Measurements from ENCODE around the gene MAP2K7.

MAP2K7 gene

DNA sequence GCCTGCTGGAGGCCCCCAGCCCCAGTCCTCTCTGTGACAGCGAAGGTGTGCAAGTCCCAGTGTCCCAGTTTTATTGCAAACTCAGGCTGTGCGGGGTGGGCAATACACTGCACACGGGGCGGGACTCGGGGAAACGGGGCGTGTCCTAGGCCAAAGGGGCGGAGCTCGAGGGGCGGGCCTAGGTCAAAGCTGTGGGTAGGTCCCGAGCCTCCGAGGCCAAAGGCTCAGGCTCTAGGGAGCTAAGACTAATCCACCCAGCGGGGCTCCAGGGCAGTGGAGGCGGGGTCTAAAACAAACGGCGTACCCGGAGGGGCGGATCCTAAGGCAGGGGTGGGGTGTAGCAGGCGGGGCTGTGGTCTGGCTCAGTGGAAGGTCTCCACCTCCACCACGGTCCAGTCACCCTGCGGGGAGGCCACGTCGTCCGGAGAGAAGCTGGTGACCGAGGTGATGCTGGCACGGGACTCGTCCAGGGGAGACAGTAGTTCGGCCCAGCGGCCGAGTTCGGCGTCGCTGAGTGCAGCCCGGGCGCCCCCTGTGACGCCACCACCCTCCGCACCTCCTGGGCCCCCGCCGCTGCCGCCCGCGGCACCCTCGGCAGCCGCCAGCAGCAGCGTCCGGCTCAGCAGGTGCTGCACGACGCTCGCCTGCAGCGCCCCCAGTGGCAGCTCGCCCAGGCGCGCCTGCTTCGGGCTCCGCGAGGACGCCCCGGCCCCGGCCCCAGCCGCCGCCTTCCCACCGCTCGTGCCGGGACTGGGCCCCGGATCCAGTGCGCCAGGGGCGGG is 34.8 kb upstream of the MAP2K7 start:
- Histone ChIP-seq H3K27me3 (replicated peaks; ENCODE audit: control insufficient read depth, insufficient read depth, low read length) (peaks cover 18% of the 10 kb centered on the region), H3K4me1 (ENCODE audit: control insufficient read depth, insufficient read depth, low read length) (peaks cover 15% of the 10 kb centered on the region), H3K4me3 (ENCODE audit: low read length) (peak overlapping the region; percentile 54), H3K36me3 (ENCODE audit: control insufficient read depth, insufficient read depth, low read length, severe bottlenecking) (no peaks in the 10 kb centered on the region), H3K9me3 (ENCODE audit: control insufficient read depth, low read length) (no peaks in the 10 kb centered on the region), H3K9ac (ENCODE audit: low read length) (no peak overlapping the region)
- DNase-seq (ENCODE audit: low read depth): peak; percentile 80

DNA sequence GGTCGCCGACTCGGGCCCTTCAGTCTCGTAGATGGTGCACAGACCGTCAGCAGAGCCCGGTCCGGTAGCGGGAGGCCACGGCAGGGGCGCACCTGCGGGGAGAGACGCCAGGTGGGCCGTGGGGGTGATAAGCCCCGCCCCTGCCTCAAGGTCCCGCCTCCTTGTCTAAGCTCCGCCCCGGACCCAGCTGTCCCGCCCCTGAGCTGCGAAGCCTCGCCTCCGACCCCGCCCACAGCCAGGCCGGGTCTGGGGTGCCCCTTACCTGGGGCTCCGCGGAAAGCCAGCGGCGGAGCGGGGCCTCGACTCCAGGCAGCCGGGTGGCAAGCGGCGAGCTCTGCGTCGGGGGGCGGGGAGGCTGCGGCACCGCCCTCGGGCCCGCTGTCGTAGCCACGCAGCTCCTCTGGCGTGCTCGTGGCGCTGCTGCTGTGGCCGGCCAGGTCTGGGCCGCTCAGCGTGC is 34.2 kb upstream of the MAP2K7 start:
- Histone ChIP-seq H3K27me3 (replicated peaks; ENCODE audit: control insufficient read depth, insufficient read depth, low read length) (peaks cover 18% of the 10 kb centered on the region), H3K4me1 (ENCODE audit: control insufficient read depth, insufficient read depth, low read length) (peaks cover 15% of the 10 kb centered on the region), H3K36me3 (ENCODE audit: control insufficient read depth, insufficient read depth, low read length, severe bottlenecking) (no peaks in the 10 kb centered on the region), H3K9me3 (ENCODE audit: control insufficient read depth, low read length) (no peaks in the 10 kb centered on the region), H3K4me3 (ENCODE audit: low read length) (peak overlapping the region; percentile 54), H3K9ac (ENCODE audit: low read length) (no peak overlapping the region)
- DNase-seq (ENCODE audit: low read depth): peak; percentile 65

DNA sequence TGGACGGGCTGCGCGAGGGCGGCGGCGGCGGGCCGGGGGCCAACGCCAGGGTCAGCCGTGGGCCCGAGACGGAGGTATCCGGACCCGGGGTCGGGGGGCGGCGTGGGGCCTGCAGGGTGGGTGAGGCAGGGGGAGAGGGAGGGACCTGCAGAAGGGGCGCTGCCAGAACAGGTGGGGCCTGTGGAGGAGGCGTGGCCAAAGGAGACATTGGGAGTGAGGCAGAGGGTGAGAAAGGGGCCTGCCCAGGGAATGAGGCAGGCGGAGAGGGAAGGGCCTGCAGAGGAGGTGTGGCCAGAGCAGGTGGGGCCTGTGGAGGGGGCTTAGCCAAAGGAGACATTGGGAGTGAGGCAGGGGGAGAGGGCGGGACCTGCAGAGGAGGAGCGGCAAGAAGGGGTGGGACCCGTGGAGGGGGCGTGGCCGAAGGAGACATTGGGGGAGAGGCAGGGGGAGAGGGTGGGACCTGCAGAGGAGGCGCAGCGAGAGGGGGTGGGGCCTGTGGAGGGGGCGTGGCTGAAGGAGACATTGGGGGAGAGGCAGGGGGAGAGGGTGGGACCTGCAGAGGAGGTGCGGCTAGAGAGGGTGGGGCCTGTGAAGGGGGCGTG is 33.7 kb upstream of the MAP2K7 start:
- Histone ChIP-seq H3K36me3 (ENCODE audit: control insufficient read depth, insufficient read depth, low read length, severe bottlenecking) (no peaks in the 10 kb centered on the region), H3K9me3 (ENCODE audit: control insufficient read depth, low read length) (no peaks in the 10 kb centered on the region), H3K27me3 (replicated peaks; ENCODE audit: control insufficient read depth, insufficient read depth, low read length) (peaks cover 24% of the 10 kb centered on the region), H3K4me3 (ENCODE audit: low read length) (peak overlapping the region; percentile 54), H3K4me1 (ENCODE audit: control insufficient read depth, insufficient read depth, low read length) (peaks cover 15% of the 10 kb centered on the region), H3K9ac (ENCODE audit: low read length) (no peak overlapping the region)
- no peak for DNase-seq (ENCODE audit: low read depth)

DNA sequence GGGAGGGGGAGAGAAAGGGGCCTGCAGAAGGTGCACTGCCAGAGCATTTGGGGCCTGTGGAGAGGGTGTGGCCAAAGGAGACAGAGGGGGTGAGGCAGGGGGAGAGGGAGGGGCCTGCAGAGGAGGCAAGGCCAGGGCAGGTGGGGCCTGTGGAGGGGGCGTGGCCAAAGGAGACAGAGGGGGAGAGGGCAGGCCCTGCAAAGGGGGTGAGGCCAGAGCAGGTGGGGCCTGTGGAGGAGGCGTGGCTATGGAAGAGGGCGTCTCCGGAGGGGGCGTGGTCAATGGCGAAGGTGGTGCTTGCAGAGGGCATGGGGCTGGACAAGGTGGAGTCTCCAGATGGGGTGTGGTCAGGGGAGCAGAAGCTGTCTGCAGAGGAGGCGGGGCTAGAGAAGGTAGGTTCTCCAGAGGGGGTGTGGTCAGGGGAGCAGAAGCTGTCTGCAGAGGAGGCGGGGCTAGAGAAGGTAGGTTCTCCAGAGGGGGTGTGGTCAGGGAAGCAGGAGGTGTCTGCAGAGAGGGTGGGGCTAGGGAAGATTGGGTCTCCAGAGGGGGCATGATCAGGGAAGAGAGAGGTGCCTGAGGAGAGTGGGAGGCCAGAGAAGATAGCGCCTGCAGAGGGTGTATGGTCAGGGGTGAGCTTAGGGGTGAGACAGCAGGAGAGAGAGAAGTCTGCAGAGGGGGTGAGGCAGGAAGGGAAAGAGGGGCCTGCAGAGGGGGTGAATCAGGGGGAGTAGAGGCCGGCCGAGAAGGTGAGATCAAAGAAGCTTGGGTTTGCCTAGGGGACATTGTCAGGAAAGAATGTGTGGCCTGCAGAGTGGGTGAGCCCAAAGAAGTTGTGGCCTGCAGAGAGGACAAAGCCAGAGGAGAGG is 32.9 kb upstream of the MAP2K7 start:
- Histone ChIP-seq H3K9ac (ENCODE audit: low read length) (no peak overlapping the region), H3K9me3 (ENCODE audit: control insufficient read depth, low read length) (no peaks in the 10 kb centered on the region), H3K36me3 (ENCODE audit: control insufficient read depth, insufficient read depth, low read length, severe bottlenecking) (no peaks in the 10 kb centered on the region), H3K27me3 (replicated peaks; ENCODE audit: control insufficient read depth, insufficient read depth, low read length) (peaks cover 24% of the 10 kb centered on the region), H3K4me3 (ENCODE audit: low read length) (no peak overlapping the region), H3K4me1 (ENCODE audit: control insufficient read depth, insufficient read depth, low read length) (peaks cover 13% of the 10 kb centered on the region)
- no peak for DNase-seq (ENCODE audit: low read depth)

DNA sequence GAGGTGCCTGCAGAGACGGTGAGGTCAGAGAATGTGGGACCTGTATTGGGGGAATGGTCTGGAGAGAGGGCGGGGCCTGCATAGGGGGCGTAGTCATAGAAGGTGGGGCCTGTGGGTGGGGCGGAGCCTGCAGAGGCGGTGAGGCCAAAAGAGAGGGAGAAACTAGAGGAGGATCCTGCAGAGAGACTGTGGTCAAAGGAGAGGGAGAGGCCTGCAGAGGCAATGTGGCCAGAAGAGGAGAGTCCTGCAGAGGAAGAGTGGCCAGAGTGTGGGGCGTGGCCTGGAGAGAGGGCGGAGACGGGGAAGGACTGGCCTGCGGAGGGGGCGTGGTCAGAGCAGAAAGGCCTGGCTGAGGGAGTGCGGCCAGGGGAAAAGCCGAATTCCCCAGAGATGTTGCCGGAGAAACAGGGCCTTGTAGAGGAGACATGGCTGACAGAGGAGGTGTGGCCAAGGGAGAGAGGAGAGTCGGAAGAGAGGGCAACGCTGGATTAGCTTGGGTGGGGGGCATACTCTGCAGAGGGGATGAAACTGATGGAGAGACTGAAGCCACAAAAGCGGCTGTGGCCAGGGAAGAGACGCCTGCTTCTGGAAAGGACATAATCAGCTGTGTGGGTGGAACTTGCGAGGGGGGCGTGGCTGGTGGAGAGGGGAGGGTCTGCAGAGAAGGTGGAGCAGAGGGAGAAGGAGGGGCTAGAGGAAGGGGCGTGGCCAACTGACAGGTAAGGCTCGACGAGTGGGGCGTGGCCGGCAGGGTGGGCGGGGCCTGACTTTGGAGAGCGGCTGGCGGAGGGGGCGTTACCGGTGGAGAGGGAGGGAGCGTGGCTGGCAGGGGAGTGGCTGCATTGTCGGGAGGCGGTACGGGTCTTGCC is 32.0 kb upstream of the MAP2K7 start:
- Histone ChIP-seq H3K36me3 (ENCODE audit: control insufficient read depth, insufficient read depth, low read length, severe bottlenecking) (no peaks in the 10 kb centered on the region), H3K27me3 (replicated peaks; ENCODE audit: control insufficient read depth, insufficient read depth, low read length) (peaks cover 24% of the 10 kb centered on the region), H3K4me3 (ENCODE audit: low read length) (peak overlapping the region; percentile 57), H3K9me3 (ENCODE audit: control insufficient read depth, low read length) (no peaks in the 10 kb centered on the region), H3K4me1 (ENCODE audit: control insufficient read depth, insufficient read depth, low read length) (peaks cover 13% of the 10 kb centered on the region), H3K9ac (ENCODE audit: low read length) (no peak overlapping the region)
- peak; percentile 93 for DNase-seq (ENCODE audit: low read depth)

DNA sequence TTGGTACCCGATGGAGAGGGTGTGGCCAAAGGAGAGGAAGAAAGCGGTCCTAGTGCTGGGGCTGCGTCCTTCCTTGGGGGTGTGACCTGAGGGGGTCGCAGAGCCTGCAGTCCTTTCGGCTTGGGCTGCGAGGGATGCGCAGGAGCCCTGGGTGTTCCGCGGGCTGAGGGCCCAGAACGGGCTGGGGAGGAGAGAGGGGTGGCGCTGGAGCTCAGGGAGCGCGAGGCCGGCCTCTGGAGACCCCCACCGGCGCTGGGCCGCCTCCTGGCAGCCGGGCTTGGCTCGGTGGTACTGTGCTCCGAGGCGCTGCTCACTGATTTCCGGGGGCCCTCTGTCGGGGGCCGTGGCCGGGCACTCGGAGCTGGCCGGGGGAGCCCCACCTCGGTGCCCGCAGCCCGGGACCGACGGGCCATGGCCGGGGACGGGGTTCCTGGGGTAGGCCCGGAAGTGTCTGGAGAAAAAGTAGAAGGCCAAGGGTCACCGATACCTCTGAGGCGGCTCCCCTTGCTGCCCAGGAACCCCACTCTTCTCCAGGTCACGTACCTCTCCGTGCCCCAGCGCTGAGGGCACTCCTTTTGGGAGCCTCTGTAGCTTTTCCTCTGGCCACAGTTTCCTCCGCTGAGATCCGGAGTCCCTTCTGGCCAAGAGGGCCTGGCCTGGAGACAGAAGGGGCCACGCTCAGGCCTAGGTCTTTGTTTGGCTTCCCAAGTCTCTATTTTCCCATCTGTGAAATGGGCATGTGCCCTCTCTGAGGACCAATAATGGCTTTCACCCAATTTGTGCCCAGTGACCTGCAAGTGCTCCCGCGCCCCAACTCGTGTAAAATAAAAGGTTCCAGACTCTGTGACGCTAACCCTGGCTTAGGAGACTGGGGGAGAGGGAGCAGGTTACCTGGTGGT is 31.1 kb upstream of the MAP2K7 start:
- H3K36me3 ChIP-seq (ENCODE audit: control insufficient read depth, insufficient read depth, low read length, severe bottlenecking): no peaks in the 10 kb centered on the region
- no peak for DNase-seq (ENCODE audit: low read depth)
- H3K9me3 ChIP-seq (ENCODE audit: control insufficient read depth, low read length): no peaks in the 10 kb centered on the region
- H3K9ac ChIP-seq (ENCODE audit: low read length): no peak overlapping the region
- H3K27me3 ChIP-seq (replicated peaks; ENCODE audit: control insufficient read depth, insufficient read depth, low read length): peaks cover 21% of the 10 kb centered on the region
- H3K4me1 ChIP-seq (ENCODE audit: control insufficient read depth, insufficient read depth, low read length): peaks cover 13% of the 10 kb centered on the region
- no peak overlapping the region for H3K4me3 ChIP-seq (ENCODE audit: low read length)

DNA sequence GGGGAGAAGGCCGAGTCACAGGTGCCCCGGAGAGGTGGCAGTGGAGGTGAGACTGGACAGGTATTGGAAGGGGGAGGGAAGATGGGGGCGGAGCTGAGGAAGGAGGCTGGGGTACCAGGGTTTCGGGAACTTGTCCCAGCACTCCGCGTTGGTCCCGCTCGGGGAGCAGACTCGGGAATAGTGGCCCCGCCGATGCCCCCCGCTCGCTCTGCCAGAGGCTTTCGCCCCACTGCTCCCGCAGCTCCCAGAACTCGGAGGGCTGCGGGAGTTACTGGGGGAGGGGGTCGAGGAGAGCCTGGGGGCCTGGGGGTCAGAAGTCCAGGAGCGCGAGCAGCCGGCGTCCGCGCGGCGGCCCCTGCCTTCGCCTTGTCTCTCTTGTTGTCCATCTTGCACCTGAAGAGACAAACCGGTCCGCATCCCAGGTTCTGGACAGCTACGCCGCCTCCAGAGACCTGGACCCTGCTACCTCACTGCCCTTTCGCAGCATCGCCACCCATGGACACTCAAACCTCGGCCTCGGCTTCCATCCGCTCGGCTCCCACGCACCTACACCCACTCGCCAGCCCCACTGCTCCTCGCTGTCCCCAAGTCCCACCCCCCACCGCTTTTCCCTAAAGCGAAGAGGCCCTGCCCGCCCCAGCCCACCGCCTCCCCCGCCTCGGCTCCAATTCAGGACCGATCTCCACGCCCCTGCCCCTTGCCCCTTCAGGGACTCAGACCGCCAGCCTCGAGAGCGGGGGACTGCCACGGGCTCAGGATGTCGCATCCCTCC is 30.2 kb upstream of the MAP2K7 start:
- Histone ChIP-seq H3K27me3 (replicated peaks; ENCODE audit: control insufficient read depth, insufficient read depth, low read length) (peaks cover 21% of the 10 kb centered on the region), H3K36me3 (ENCODE audit: control insufficient read depth, insufficient read depth, low read length, severe bottlenecking) (no peaks in the 10 kb centered on the region), H3K9ac (ENCODE audit: low read length) (no peak overlapping the region), H3K4me1 (ENCODE audit: control insufficient read depth, insufficient read depth, low read length) (peaks cover 10% of the 10 kb centered on the region), H3K9me3 (ENCODE audit: control insufficient read depth, low read length) (no peaks in the 10 kb centered on the region), H3K4me3 (ENCODE audit: low read length) (no peak overlapping the region)
- DNase-seq (ENCODE audit: low read depth): no peak

DNA sequence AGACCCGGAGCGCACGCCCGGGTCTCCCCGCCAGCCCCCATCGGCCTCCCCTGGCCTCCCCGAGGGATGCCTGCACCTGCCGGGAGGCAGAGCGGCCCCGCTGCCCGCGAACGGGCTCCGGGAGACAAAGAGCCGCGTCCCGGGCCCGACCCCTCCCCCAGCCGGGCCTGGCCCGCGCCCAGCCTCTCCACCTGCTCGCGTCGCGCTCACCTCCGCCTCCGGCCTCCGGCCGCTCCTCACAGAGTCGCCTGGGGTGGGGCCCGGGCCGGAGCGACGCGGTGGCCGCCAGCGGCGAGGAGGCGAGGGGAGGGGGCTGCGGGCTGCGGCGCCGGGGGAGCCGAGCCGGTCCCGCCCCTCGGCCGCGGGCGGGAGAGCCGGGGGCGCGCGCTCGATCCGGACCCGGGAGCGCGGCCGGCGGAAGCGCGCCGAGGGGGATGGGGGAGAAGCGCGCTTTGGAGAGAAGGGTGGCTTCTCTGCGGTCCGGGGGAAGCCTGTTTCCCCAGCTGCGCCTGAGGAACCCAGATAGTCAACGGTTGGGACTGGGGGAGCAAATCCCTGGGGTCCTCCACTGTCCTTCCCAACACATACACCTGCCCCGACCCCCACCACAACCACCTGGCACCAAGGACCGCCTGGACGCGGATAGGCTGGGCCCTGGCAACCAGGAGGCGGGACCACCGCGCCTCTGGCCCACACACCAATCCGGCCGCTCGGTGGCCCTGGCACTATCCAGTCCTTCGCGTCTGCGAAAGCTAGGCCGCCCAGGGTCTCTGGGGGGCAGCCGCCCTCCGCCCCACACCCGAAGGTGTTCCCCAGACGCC is 29.4 kb upstream of the MAP2K7 start, which contains the start of gene PRR36:
Gene PRR36, minus strand, starts transcription at position 315 of the 821 bp plus-strand sequence. CDS start 701 bp downstream, outside the sequence.
- H3K9me3 ChIP-seq (ENCODE audit: control insufficient read depth, low read length): no peaks in the 10 kb centered on the region
- peaks cover 5% of the 10 kb centered on the region for H3K4me1 ChIP-seq (ENCODE audit: control insufficient read depth, insufficient read depth, low read length)
- no peak within 1 kb of the TSS for H3K4me3 ChIP-seq (ENCODE audit: low read length)
- no peak within 1 kb of the TSS for H3K9ac ChIP-seq (ENCODE audit: low read length)
- no peaks in the 10 kb centered on the region for H3K36me3 ChIP-seq (ENCODE audit: control insufficient read depth, insufficient read depth, low read length, severe bottlenecking)
- DNase-seq (ENCODE audit: low read depth): peak; percentile 39
- peaks cover 21% of the 10 kb centered on the region for H3K27me3 ChIP-seq (replicated peaks; ENCODE audit: control insufficient read depth, insufficient read depth, low read length)

DNA sequence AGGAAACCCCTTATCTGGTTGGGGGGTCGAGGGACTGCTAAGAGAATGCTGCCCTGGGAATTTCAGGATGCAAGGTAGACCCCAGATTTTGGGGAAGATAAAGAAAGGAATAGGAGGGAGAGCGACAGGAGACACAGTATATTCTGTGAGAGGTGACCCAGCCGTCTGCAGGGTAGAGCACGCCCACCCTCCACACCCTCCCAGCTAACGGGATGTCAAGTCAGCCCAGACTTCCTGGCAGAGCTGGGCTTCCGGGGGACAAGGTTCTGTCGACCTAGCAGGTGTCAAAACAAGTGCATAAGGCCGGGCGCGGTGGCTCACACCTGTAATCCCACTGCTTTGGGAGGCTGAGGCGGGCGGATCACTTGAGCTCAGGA is 28.8 kb upstream of the MAP2K7 start:
- Histone ChIP-seq H3K36me3 (ENCODE audit: control insufficient read depth, insufficient read depth, low read length, severe bottlenecking) (no peaks in the 10 kb centered on the region), H3K9me3 (ENCODE audit: control insufficient read depth, low read length) (no peaks in the 10 kb centered on the region), H3K4me3 (ENCODE audit: low read length) (no peak overlapping the region), H3K9ac (ENCODE audit: low read length) (no peak overlapping the region), H3K4me1 (ENCODE audit: control insufficient read depth, insufficient read depth, low read length) (peaks cover 5% of the 10 kb centered on the region), H3K27me3 (replicated peaks; ENCODE audit: control insufficient read depth, insufficient read depth, low read length) (peaks cover 21% of the 10 kb centered on the region)
- DNase-seq (ENCODE audit: low read depth): no peak

Data from adipocyte (in vitro differentiated cells).